Activated naive CD4-positive, alpha-beta T cell treated with anti-CD3 and anti-CD28 coated beads, Interleukin-2, amount 10 ng/mL, durations not matched to agents 7 days and 5 days (primary cell): ENCODE results near the gene TMCC3.
A peak's percentile ranks its signal among the peaks of the same experiment; 100 is the strongest.

Experiments
- CTCF ChIA-PET: fragments of 350-600 bp; sonication (Branson Sonifier 250); formaldehyde crosslinking; loops from one replicate; lab custom pipeline; 2021; ENCODE audit warnings: antibody characterized with exemption; lab: Charles Lee
- DNase-seq: peaks from one replicate; pipeline ENCODE4 v3.0.0-alpha.2; 2020
- H3K27ac Mint-ChIP-seq: one replicate; pipeline ENCODE4 v1.8.0; 2021; ENCODE audit warnings: mild to moderate bottlenecking, moderate library complexity, mixed read lengths
- H3K27me3 Mint-ChIP-seq: one replicate; pipeline ENCODE4 v1.8.0; 2021; ENCODE audit warnings: mild to moderate bottlenecking, mixed read lengths
- H3K36me3 Mint-ChIP-seq: one replicate; pipeline ENCODE4 v1.8.0; 2021; ENCODE audit warnings: mixed read lengths
- H3K4me1 Mint-ChIP-seq: one replicate; pipeline ENCODE4 v1.8.0; 2021; ENCODE audit warnings: mixed read lengths
- H3K4me3 Mint-ChIP-seq: one replicate; pipeline ENCODE4 v1.8.0; 2021; ENCODE audit warnings: mild to moderate bottlenecking, moderate library complexity, mixed read lengths
- H3K9me3 Mint-ChIP-seq: one replicate; pipeline ENCODE4 v1.8.0; 2021; ENCODE audit warnings: mixed read lengths

The TMCC3 gene

DNA sequence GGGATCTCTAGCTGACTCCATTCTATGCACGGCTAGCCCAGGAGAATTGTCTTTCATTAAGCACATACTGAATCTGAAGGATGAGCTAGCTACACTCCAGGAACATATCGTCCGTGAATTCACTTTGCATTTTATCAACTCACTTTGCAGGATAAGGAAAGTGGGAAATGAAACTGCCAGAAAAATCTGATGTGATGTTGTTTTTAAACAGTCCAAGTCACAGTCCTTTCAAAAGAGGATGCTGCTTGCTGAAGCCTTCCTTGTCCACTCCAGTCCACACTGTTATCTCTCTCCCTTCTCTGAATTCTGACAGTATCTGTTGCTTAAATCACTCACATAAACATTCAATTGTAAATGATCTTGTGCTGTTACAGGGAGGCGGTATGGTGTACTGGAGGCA lies 12.7 kb upstream of the TMCC3 start:
- H3K4me3 Mint-ChIP-seq, result no peak overlapping the region
- no peaks in the 10 kb centered on the region for H3K4me1 Mint-ChIP-seq
- H3K9me3 Mint-ChIP-seq, result no peaks in the 10 kb centered on the region
- CTCF ChIA-PET, result no interaction called here
- H3K27ac Mint-ChIP-seq, result no peak overlapping the region
- H3K36me3 Mint-ChIP-seq, result no peaks in the 10 kb centered on the region
- H3K27me3 Mint-ChIP-seq, result peaks cover 11% of the 10 kb centered on the region
- DNase-seq, result no peak

DNA sequence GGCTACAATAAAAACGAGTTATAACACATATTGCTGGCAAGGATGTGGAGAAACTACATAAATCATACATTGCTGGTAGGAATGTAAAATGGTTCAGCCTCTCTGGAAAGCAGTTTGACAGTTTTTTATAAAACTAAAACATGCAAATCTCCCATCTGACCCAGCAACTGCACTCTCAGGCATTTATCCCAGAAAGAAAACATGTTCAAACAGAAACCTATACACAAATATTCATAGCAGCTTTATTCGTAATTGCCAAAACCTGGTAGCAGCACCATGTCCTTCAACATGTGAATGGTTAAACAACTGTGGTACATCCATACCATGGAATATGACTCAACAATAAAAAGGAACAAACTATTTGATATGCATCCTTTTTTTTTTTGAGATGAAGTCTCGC lies 10.1 kb upstream of the TMCC3 start:
- Mint-ChIP-seq H3K36me3 (no peaks in the 10 kb centered on the region), H3K27me3 (peaks cover 16% of the 10 kb centered on the region), H3K27ac (no peak overlapping the region), H3K4me3 (no peak overlapping the region), H3K4me1 (no peaks in the 10 kb centered on the region), H3K9me3 (no peaks in the 10 kb centered on the region)
- CTCF ChIA-PET, result no interaction called here
- no peak for DNase-seq

DNA sequence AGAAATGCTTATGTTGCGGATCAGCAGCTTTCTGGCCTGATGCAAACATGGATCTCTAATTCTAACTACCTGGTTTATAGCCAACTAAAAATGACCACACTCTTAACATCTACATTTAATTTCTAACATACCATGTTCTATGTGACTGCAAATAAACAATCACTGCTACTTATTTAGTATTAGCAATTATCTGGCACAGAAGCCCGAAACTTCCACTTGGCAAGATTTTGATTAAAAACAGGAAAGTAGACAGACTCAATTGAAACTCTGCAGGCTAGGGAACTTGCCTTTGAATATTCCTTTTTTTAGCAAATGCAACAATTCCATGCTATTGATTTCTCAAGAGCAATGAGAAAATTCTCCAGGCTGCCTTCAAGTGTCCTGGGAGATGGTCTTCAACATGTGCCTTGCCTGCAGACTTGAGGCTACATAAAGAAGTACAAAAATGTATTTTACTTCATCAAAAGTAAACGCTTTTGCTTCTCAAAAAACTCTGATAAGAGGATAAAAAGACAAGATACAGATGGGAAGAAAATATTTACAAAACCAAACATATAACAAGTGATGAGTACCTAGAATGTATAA lies 9.1 kb upstream of the TMCC3 start:
- CTCF ChIA-PET, result no interaction called here
- Mint-ChIP-seq H3K9me3 (no peaks in the 10 kb centered on the region), H3K27me3 (peaks cover 16% of the 10 kb centered on the region), H3K4me3 (no peak overlapping the region), H3K4me1 (no peaks in the 10 kb centered on the region), H3K27ac (no peak overlapping the region), H3K36me3 (no peaks in the 10 kb centered on the region)
- DNase-seq, result no peak

DNA sequence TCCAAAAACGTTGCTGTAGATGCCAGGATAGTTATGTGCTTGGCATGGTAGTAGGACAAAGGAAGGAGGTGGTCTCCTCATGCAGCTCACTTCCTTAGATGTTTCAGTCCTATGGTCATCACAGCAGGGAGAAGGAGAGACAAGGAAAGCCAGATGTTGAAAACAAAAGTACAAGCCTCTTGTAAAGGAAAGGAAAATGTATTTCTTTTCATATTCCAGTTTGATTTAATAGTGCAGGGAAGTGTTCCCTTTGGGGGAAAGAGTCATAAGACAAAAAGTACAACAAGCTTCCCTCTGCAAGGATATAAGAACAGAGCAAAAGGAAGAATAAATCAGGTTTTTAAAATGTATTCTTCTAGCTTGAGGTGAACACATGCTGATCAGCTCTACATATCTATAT lies 8.6 kb upstream of the TMCC3 start:
- H3K36me3 Mint-ChIP-seq, result no peaks in the 10 kb centered on the region
- peaks cover 21% of the 10 kb centered on the region for H3K27me3 Mint-ChIP-seq
- H3K4me1 Mint-ChIP-seq, result no peaks in the 10 kb centered on the region
- no peaks in the 10 kb centered on the region for H3K9me3 Mint-ChIP-seq
- CTCF ChIA-PET, result no interaction called here
- DNase-seq, result no peak
- no peak overlapping the region for H3K27ac Mint-ChIP-seq
- no peak overlapping the region for H3K4me3 Mint-ChIP-seq

DNA sequence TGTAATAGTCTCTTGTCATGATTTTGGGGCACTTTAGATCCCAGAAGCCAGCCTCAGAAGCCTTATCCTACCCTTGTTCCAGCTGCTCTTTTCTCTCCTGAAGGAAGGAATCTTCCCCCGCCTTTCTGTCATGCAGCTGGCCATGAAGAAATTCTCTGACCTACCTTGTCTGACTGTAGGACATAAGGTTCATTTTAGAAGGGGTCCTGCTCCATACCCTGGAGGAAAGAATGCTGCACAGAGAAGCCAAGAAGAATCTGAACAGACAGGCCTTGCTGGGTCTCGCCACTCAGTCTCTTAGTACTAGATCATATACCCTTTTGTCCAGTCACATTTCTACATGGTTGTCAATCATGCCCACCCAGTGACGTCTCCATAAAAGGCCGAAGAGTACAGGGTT lies 6.2 kb upstream of the TMCC3 start:
- Mint-ChIP-seq H3K27me3 (peaks cover 41% of the 10 kb centered on the region), H3K4me1 (no peaks in the 10 kb centered on the region), H3K27ac (no peak overlapping the region), H3K9me3 (no peaks in the 10 kb centered on the region), H3K4me3 (no peak overlapping the region), H3K36me3 (no peaks in the 10 kb centered on the region)
- DNase-seq, result no peak
- CTCF ChIA-PET, result interaction anchor here (0.6 kb wide), 1 partner anchor 252 kb away, joined by 4 read pairs; no protein-coding TSS in a partner anchor

DNA sequence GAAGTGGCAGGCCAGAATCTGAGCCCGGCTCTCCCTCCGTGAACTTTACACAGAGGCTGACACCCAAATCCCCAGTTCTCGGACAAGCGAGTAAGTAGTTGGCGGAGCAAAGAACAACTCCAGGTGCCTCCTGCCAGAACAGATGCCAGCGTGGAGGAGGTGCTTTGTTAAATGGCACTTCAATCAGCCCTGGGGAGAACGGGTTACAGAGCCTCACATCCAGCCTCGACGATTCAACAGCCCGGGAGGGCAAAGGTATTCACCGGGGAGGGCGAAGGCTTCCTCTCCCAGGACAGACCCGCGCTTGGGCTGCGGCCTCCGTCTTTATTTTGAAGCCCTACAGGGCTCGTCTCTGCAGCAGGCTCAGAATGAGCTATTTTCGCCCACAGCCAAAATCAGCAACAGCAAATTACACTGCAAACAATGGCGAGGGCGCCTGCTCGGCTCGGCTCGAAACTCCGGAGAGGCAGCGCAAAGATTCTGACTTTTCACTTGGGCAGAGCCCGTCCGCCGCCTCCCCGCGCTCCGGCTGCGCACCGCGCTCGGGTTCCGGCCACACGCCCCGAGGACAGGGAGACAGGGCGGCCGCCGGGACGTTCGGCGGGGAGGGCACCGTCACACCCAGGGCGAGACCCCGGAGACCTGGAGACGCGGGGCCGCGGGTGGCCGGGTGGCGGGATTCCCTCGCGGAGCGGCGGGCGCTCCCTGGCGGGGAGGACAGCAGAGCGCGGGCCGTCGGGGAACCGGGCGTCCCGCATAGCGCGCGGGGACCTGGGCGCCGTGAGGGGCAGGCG lies 811 bp downstream of the TMCC3 start:
- DNase-seq, result peak; percentile 44
- Mint-ChIP-seq H3K4me1 (peaks cover 15% of the 10 kb centered on the region), H3K27me3 (peaks cover 85% of the 10 kb centered on the region), H3K36me3 (no peaks in the 10 kb centered on the region), H3K4me3 (peak overlapping the region; percentile 71), H3K9me3 (no peaks in the 10 kb centered on the region), H3K27ac (no peak overlapping the region)
- CTCF ChIA-PET, result interaction anchor here (0.7 to 1.1 kb wide), 3 partner anchors 13 to 449 kb away, joined by 3 to 6 read pairs (median 3); no protein-coding TSS in a partner anchor

DNA sequence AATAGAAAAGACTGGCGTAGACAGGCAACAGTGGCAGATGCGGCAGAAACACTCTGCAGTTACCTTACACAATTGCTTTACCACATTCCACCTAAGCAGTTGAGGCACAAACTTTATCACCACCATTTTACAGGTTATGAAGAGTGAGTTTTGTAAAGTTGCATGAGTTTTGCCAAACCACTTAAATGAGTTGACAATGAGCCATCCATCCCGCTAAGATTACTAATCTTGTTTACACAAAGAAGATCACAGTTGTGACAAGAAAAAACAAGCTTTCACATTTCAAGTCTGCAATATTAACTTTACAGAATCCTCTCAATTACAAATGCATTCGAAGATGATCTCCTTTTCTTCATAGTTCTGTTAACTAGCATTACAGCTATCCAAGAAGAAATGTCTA lies 1.8 kb downstream of the TMCC3 start:
- Mint-ChIP-seq H3K36me3 (no peaks in the 10 kb centered on the region), H3K4me3 (peak overlapping the region; percentile 71), H3K27me3 (peaks cover 85% of the 10 kb centered on the region), H3K4me1 (peaks cover 25% of the 10 kb centered on the region), H3K9me3 (no peaks in the 10 kb centered on the region), H3K27ac (no peak overlapping the region)
- CTCF ChIA-PET, result interaction anchor here (0.9 to 1.2 kb wide), 2 partner anchors 45 to 294 kb away, joined by 3 read pairs; no protein-coding TSS in a partner anchor
- DNase-seq, result no peak

DNA sequence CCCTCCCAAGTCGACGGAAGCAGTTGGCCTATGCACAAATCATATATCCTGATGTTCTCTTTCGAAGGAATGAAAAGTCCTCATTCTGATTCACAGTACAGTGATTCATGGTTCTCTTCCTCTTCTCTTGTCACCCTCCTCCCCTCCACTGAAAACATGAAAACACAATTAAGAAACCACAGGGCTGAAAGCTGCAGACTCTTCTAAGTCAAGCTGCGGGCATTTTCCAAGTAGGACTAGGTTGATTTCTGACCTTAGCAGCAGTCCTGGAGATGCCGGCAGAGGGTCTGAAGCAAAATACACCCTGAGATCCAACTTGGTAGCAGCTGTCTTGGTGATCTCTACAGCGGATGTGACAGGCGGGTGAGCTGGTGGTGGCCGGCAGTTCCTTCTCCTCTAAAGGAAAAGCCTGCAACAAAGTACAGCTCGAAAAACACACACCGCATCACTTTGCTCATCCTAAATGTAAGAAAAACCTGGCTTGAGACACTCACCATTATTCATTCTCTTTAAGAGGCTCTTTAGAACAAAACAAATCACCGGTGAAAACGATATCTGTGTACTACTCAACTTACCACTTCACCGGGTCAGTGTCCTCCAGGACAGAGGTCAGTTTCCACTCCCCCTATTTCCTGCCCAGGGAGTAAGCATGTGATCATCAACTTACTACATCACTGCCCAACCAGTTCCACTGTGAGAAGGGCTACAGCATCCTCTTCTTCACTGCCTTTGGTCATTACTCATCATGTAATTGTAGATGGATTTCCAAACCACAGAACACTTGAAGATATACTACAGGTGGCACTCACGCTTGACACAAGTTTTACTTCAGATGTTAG lies 6.0 kb downstream of the TMCC3 start:
- H3K27ac Mint-ChIP-seq, result no peak overlapping the region

DNA sequence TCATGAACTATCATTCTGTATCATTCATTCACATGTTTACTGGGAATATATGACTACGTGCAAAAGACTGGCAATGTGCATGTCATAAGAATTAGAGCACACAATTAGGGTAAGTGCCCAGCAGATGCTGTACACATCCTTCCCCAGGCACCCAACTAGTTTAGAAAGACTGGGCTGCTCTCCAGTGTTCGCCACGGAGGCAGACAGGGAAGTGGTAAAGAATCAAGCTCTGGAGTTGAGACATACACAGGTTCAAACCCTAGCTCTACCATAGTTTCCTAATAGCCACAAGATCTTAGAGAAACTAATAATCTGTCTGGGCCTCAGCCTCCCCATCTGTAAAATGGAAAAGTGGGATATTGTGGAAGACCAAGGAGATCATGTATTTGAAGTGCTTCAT lies 6.8 kb downstream of the TMCC3 start:
- Mint-ChIP-seq H3K9me3 (no peaks in the 10 kb centered on the region), H3K27me3 (peaks cover 64% of the 10 kb centered on the region), H3K4me1 (peaks cover 29% of the 10 kb centered on the region), H3K27ac (no peak overlapping the region), H3K4me3 (no peak overlapping the region), H3K36me3 (no peaks in the 10 kb centered on the region)
- DNase-seq, result no peak
- CTCF ChIA-PET, result no interaction called here

More for the DNA sequence above, 6.0 kb downstream of the TMCC3 start:
- CTCF ChIA-PET, result no interaction called here
- Mint-ChIP-seq H3K4me3 (peak overlapping the region; percentile 3), H3K36me3 (no peaks in the 10 kb centered on the region), H3K9me3 (no peaks in the 10 kb centered on the region), H3K4me1 (peaks cover 34% of the 10 kb centered on the region), H3K27me3 (peaks cover 71% of the 10 kb centered on the region)
- DNase-seq, result peak; percentile 34

DNA sequence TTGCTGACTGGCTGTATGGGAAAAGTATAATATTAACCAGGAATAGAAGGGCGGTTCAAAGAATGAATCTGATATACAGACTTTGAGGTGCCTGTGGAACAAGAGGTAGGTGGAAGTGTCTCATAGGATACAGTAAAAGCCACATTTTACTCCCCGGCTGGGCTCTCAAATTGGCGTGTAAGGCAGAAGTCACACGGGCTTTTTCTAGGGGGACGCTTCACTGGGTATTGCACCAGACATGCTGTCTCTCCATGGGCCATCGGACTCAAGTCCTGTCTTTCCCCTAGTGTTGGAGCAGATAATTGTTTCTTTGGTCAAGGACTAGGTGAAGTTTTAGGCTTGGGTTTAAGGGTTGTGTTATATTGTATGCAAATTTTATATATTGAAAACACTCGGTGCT lies 9.1 kb downstream of the TMCC3 start:
- Mint-ChIP-seq H3K4me1 (peaks cover 29% of the 10 kb centered on the region), H3K9me3 (no peaks in the 10 kb centered on the region), H3K27me3 (peaks cover 53% of the 10 kb centered on the region), H3K27ac (peak overlapping the region; percentile 70), H3K4me3 (no peak overlapping the region), H3K36me3 (no peaks in the 10 kb centered on the region)
- DNase-seq, result no peak
- CTCF ChIA-PET, result no interaction called here

DNA sequence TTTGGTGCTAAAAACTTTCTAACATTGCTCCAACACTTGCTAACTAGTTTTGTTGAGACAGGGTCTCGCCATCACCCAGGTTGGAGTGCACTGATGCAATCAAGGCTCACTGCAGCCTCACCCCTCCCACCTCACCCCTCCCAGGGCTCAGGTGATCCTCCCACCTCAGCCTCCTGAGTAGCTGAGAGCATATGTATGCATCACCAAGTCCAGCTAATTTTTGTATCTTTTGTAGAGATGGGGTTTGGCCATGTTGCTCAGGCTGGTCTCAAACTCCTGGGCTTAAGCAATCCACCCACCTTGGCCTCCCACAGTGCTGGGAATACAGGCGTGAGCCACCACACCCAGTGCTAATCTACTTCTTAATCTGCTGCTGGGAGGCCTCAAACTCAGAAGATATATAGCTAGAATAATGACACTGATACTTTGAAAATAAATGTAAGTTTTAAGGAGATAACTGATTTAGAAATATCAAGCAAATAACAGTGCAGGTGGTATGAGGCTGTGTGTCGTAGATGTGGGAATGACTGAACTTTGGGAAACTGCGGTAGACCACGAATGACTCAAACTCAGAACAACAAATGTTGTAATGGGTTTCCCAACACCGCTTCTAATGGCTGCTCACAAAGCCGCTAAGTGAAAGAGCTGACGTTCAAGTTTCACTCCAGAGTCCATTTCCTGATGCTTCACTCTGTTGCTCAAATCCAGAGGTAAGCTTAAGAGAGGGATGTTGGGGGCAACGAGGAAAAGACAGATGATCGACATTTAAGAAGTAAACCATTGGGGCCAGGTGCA lies 10.0 kb downstream of the TMCC3 start:
- Mint-ChIP-seq H3K36me3 (no peaks in the 10 kb centered on the region), H3K4me1 (peaks cover 29% of the 10 kb centered on the region), H3K27me3 (peaks cover 46% of the 10 kb centered on the region), H3K4me3 (no peak overlapping the region), H3K9me3 (no peaks in the 10 kb centered on the region), H3K27ac (no peak overlapping the region)
- DNase-seq, result peak; percentile 35
- CTCF ChIA-PET, result no interaction called here

DNA sequence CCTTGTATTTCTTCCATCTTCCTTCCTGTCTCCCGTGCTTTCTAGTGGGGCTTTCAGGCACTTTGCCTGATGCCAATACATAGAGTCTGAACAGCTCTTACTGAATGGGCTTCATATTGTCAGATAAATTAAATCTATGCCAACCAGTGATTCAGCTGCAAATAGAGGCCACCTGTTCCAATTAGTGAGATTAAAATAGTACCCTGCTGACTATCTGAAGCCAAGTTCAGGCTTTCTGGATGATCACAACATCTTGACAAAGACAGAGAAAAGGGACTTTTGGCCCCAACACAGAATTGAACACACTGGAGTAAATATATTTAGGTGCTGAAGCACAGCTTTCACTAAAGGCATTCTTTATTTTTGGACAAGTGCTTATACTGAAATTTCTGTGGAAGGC lies 11.8 kb downstream of the TMCC3 start:
- no peak overlapping the region for H3K4me3 Mint-ChIP-seq
- no peak for DNase-seq
- CTCF ChIA-PET, result interaction anchor here (1.7 kb wide), 1 partner anchor 34 kb away, joined by 6 read pairs; no protein-coding TSS in a partner anchor
- H3K27me3 Mint-ChIP-seq, result peaks cover 32% of the 10 kb centered on the region
- H3K36me3 Mint-ChIP-seq, result no peaks in the 10 kb centered on the region
- peaks cover 14% of the 10 kb centered on the region for H3K4me1 Mint-ChIP-seq
- H3K27ac Mint-ChIP-seq, result no peak overlapping the region
- H3K9me3 Mint-ChIP-seq, result no peaks in the 10 kb centered on the region

DNA sequence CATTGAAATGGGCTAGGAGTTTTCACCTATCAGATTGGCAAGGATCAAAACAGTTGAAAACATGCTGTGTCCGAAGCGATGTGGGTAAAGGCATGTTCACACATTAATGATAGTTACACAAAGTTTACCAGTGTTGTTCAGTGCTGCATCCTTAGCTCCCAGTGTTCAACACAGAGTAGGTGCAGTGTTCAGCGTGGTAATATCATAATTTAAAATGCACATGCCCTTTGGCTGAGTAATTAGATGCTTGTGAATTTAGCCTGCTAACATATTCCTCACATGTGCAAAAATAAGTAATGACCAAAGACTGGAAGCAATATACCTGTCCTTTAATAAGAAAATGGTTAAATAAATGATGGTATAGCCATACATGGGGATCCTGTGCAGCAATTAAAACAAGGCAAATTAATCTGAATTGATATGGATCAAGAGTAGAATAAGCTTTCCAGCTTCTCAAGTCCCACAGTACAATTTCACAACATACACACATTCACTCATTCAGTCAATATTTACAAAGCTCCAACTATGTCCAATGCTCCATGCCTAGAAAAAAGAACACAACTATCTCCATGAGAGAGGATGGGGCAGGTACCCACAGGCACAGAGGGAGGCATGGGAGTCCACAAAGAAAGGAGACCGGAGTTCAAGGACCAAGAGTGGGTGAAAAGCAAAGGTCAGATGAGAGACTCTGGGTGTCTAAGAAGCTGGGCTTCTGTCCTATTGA lies 12.8 kb downstream of the TMCC3 start:
- Mint-ChIP-seq H3K4me1 (peaks cover 12% of the 10 kb centered on the region), H3K27me3 (peaks cover 28% of the 10 kb centered on the region)

More for the DNA sequence above, 12.8 kb downstream of the TMCC3 start:
- H3K36me3 Mint-ChIP-seq, result no peaks in the 10 kb centered on the region
- CTCF ChIA-PET, result interaction anchor here (1.6 to 1.7 kb wide), 2 partner anchors 12 to 33 kb away, joined by 3 to 6 read pairs; no protein-coding TSS in a partner anchor
- H3K27ac Mint-ChIP-seq, result no peak overlapping the region
- H3K4me3 Mint-ChIP-seq, result no peak overlapping the region
- H3K9me3 Mint-ChIP-seq, result no peaks in the 10 kb centered on the region
- no peak for DNase-seq
